WTC11 (cell line): ENCODE data around the gene ABCB11. TPM values are rescaled to one million over a fixed set of nuclear protein-coding genes. Genes with fewer than 3 reads are reported as not detected.

Experiments
- ATAC-seq: fragments of 200-7000 bp; cut with Tn5 transposase; 2 replicates; pipeline ENCODE4 v1.10.0; 2021; ENCODE audit warnings: mild to moderate bottlenecking, moderate library complexity
- CTCF ChIA-PET: fragments of 300-600 bp; sonication (Branson Sonifier 250); formaldehyde crosslinking; loops from one replicate; lab custom pipeline; 2021; ENCODE audit warnings: antibody characterized with exemption; lab: Charles Lee
- POLR2A ChIA-PET: fragments of 350-600 bp; sonication (Branson Sonifier 250); formaldehyde crosslinking; loops from one replicate; lab custom pipeline; 2021; ENCODE audit warnings: antibody characterized with exemption; lab: Charles Lee
- DNase-seq: peaks from one replicate; pipeline ENCODE4 v3.0.0; 2021; ENCODE audit warnings: low spot score
- H3K27ac Mint-ChIP-seq: 2 replicates; pipeline ENCODE4 v1.8.0; 2021; ENCODE audit warnings: mixed read lengths
- H3K27me3 Mint-ChIP-seq: 2 replicates; pipeline ENCODE4 v1.8.0; 2021; ENCODE audit warnings: low read depth, mild to moderate bottlenecking, moderate library complexity, mixed read lengths
- H3K36me3 Mint-ChIP-seq: 2 replicates; pipeline ENCODE4 v1.8.0; 2021; ENCODE audit warnings: mixed read lengths
- H3K4me1 Mint-ChIP-seq: 2 replicates; pipeline ENCODE4 v1.8.0; 2022; ENCODE audit warnings: mixed read lengths
- H3K4me3 Mint-ChIP-seq: 2 replicates; pipeline ENCODE4 v1.8.0; 2021; ENCODE audit warnings: mild to moderate bottlenecking, moderate library complexity, mixed read lengths
- H3K9me3 Mint-ChIP-seq: 2 replicates; pipeline ENCODE4 v1.8.0; 2021; ENCODE audit warnings: mixed read lengths
- AFF4 ChIP-seq: sonication (generic); formaldehyde crosslinking; IDR thresholded peaks from 2 replicates; pipeline ENCODE4 v1.8.1; 2023; ENCODE audit warnings: mild to moderate bottlenecking, missing genetic modification reagents, borderline replicate concordance
- ATF2 ChIP-seq: sonication (generic); formaldehyde crosslinking; IDR thresholded peaks from 2 replicates; pipeline ENCODE4 v1.8.1; 2022; ENCODE audit warnings: low read depth, missing genetic modification reagents, borderline replicate concordance
- ATF3 ChIP-seq: sonication (generic); formaldehyde crosslinking; conservative IDR thresholded peaks from 2 replicates; pipeline ENCODE4 v1.8.1; 2022; ENCODE audit warnings: mild to moderate bottlenecking, missing genetic modification reagents
- E2F5 ChIP-seq: sonication (generic); formaldehyde crosslinking; IDR thresholded peaks from 2 replicates; pipeline ENCODE4 v1.8.1; 2022; ENCODE audit warnings: mild to moderate bottlenecking, moderate library complexity, missing genetic modification reagents
- ERG ChIP-seq: fragments of 250-450 bp; sonication (Bioruptor Pico); IDR thresholded peaks from 2 replicates; pipeline ENCODE4 v1.8.0; 2021; ENCODE audit warnings: mild to moderate bottlenecking
- ETV6 ChIP-seq: sonication (generic); formaldehyde crosslinking; IDR thresholded peaks from 2 replicates; pipeline ENCODE4 v1.8.1; 2022; ENCODE audit warnings: mild to moderate bottlenecking, missing genetic modification reagents
- HMGA2 ChIP-seq: fragments of 250-450 bp; sonication (Bioruptor Pico); IDR thresholded peaks from 2 replicates; pipeline ENCODE4 v1.4.0; 2021; ENCODE audit warnings: mild to moderate bottlenecking, moderate library complexity
- HMGXB4 ChIP-seq: sonication (generic); formaldehyde crosslinking; IDR thresholded peaks from 2 replicates; pipeline ENCODE4 v1.8.1; 2023; ENCODE audit warnings: mild to moderate bottlenecking, moderate library complexity, missing genetic modification reagents
- IRF1 ChIP-seq: sonication (generic); formaldehyde crosslinking; IDR thresholded peaks from 2 replicates; pipeline ENCODE4 v1.8.0; 2023; ENCODE audit warnings: missing genetic modification reagents
- JUN ChIP-seq: sonication (generic); formaldehyde crosslinking; IDR thresholded peaks from 2 replicates; pipeline ENCODE4 v1.8.0; 2023; ENCODE audit warnings: mild to moderate bottlenecking, missing genetic modification reagents
- KAT7 ChIP-seq: sonication (generic); formaldehyde crosslinking; IDR thresholded peaks from 2 replicates; pipeline ENCODE4 v1.8.1; 2023; ENCODE audit warnings: missing genetic modification reagents, mild to moderate bottlenecking, borderline replicate concordance
- NFATC4 ChIP-seq: fragments of 250-450 bp; sonication (Bioruptor Pico); IDR thresholded peaks from 2 replicates; pipeline ENCODE4 v1.9.0; 2021; ENCODE audit warnings: mild to moderate bottlenecking
- NFE2L1 ChIP-seq: sonication (generic); formaldehyde crosslinking; IDR thresholded peaks from 2 replicates; pipeline ENCODE4 v1.8.1; 2023; ENCODE audit warnings: missing genetic modification reagents
- RORB ChIP-seq: fragments of 250-450 bp; sonication (Bioruptor Pico); IDR thresholded peaks from 2 replicates; pipeline ENCODE4 v1.9.0; 2021; ENCODE audit warnings: mild to moderate bottlenecking
- SMAD3 ChIP-seq: sonication (generic); formaldehyde crosslinking; IDR thresholded peaks from 2 replicates; pipeline ENCODE4 v1.8.0; 2022; ENCODE audit warnings: missing genetic modification reagents, mild to moderate bottlenecking, borderline replicate concordance
- SMAD4 ChIP-seq: sonication (generic); formaldehyde crosslinking; IDR thresholded peaks from 2 replicates; pipeline ENCODE4 v1.8.0; 2022; ENCODE audit warnings: mild to moderate bottlenecking, missing genetic modification reagents
- ZNF232 ChIP-seq: sonication (generic); formaldehyde crosslinking; IDR thresholded peaks from 2 replicates; pipeline ENCODE4 v1.8.0; 2022; ENCODE audit warnings: mild to moderate bottlenecking, missing genetic modification reagents
- ZNF263 ChIP-seq: sonication (generic); formaldehyde crosslinking; IDR thresholded peaks from 2 replicates; pipeline ENCODE4 v1.8.1; 2022; ENCODE audit warnings: low read depth, mild to moderate bottlenecking, moderate library complexity, missing genetic modification reagents
- ZNF396 ChIP-seq: fragments of 250-450 bp; sonication (Bioruptor Pico); IDR thresholded peaks from 2 replicates; pipeline ENCODE4 v1.8.0; 2021; ENCODE audit warnings: mild to moderate bottlenecking, moderate library complexity, borderline replicate concordance
- total RNA-seq: library from RNA; stranded (reverse); gene quantifications from 3 replicates; pipeline ENCODE4 v1.2.3, GENCODE V29; 2021

The ABCB11 gene
- total RNA-seq, 1 experiment from 2014 or later: 0.77 TPM

- TF ChIP-seq E2F5 (no peak), ATF3 (CRISPR knock-in tag) (no peak)
Observed at GRCh38 chr2:168939918-168940317, 91.2 kb downstream of the ABCB11 start (continued).

GRCh38 chr2:168939061-168939460 is 92.1 kb downstream of the ABCB11 start:
- POLR2A ChIA-PET: no interaction called here
- Mint-ChIP-seq H3K4me1 (no peaks in the 10 kb centered on the region), H3K4me3 (no peak overlapping the region), H3K9me3 (no peaks in the 10 kb centered on the region), H3K27me3 (no peaks in the 10 kb centered on the region; the same call in 1 of the 2 replicates), H3K27ac (no peak overlapping the region), H3K36me3 (no peaks in the 10 kb centered on the region)
- DNase-seq (no peak), ATAC-seq (no peak)
- TF ChIP-seq ZNF263 (CRISPR knock-in tag) (no peak), ATF2 (CRISPR knock-in tag) (no peak), HMGA2 (CRISPR knock-in tag) (no peak), IRF1 (CRISPR knock-in tag) (no peak)
- CTCF ChIA-PET: no interaction called here

- Mint-ChIP-seq H3K4me1 (no peaks in the 10 kb centered on the region), H3K9me3 (peaks cover 5% of the 10 kb centered on the region), H3K27ac (no peak overlapping the region), H3K27me3 (no peaks in the 10 kb centered on the region; the same call in 1 of the 2 replicates), H3K4me3 (no peak overlapping the region), H3K36me3 (no peaks in the 10 kb centered on the region)
- POLR2A ChIA-PET: no interaction called here
- CTCF ChIA-PET: interaction anchor here (1.7 kb wide), 1 partner anchor 8 kb away, joined by 4 read pairs; no protein-coding TSS in a partner anchor
- no peak for ATAC-seq
- DNase-seq: no peak
- TF ChIP-seq NFE2L1 (CRISPR knock-in tag): no peak
- TF ChIP-seq ERG (CRISPR knock-in tag): no peak
- no peak for TF ChIP-seq AFF4
- no peak for TF ChIP-seq JUN (CRISPR knock-in tag)
- no peak for TF ChIP-seq ZNF232 (CRISPR knock-in tag)
- no peak for TF ChIP-seq ZNF396
- TF ChIP-seq HMGA2 (CRISPR knock-in tag): no peak
- no peak for TF ChIP-seq SMAD3 (CRISPR knock-in tag)
- no peak for TF ChIP-seq HMGXB4
- no peak for TF ChIP-seq ZNF263 (CRISPR knock-in tag)
- no peak for TF ChIP-seq RORB (CRISPR knock-in tag)
- TF ChIP-seq SMAD4 (CRISPR knock-in tag): no peak
- no peak for TF ChIP-seq ETV6 (CRISPR knock-in tag)
- TF ChIP-seq KAT7: no peak
- TF ChIP-seq ATF2 (CRISPR knock-in tag): no peak
- TF ChIP-seq NFATC4 (CRISPR knock-in tag): no peak
Observed at GRCh38 chr2:168935810-168936581, 95.1 kb downstream of the ABCB11 start.
